K562 (cell line): Measurements from ENCODE around the gene MS4A2. TPM values are rescaled to one million over a fixed set of nuclear protein-coding genes. Genes with fewer than 3 reads are reported as not detected.
A peak's percentile ranks its signal among the peaks of the same experiment; 100 is the strongest.

Experiments used
- ARID1B ChIP-seq: fragments of 450-650 bp; IDR thresholded peaks from 2 replicates; pipeline ENCODE4 v1.6.1; 2016; ENCODE audit warnings: antibody characterized with exemption, mild to moderate bottlenecking, inconsistent platforms
- BRD9 ChIP-seq: fragments of 450-650 bp; IDR thresholded peaks from 2 replicates; pipeline ENCODE4 v1.6.1; 2018; ENCODE audit warnings: low read depth; ENCODE audit not compliant: partially characterized antibody
- CHCHD3 ChIP-seq: fragments of 250-450 bp; sonication (Bioruptor Pico); IDR thresholded peaks from 2 replicates; pipeline ENCODE4 v2.1.2; 2022; ENCODE audit warnings: mild to moderate bottlenecking
- CHD4 ChIP-seq: fragments of 200-600 bp; sonication (generic); IDR thresholded peaks from 3 replicates; pipeline ENCODE4 v1.6.1; 2012; ENCODE audit warnings: low read depth, mild to moderate bottlenecking, mixed read lengths, low read length, inconsistent platforms; ENCODE audit not compliant: insufficient read depth, insufficient replicate concordance, poor library complexity, severe bottlenecking
- CXXC5 ChIP-seq: fragments of 250-450 bp; sonication (Bioruptor Pico); IDR thresholded peaks from 2 replicates; pipeline ENCODE4 v1.8.0; 2022; ENCODE audit warnings: inconsistent platforms, mild to moderate bottlenecking, moderate library complexity
- EGR1 ChIP-seq: fragments of 450-650 bp; conservative IDR thresholded peaks from 2 replicates; pipeline ENCODE4 v1.6.1; 2017; ENCODE audit warnings: mild to moderate bottlenecking
- FOSL1 ChIP-seq: fragments of 200-800 bp; sonication (Bioruptor generic); conservative IDR thresholded peaks from 2 replicates; pipeline ENCODE4 v1.6.1; 2016; ENCODE audit warnings: missing genetic modification characterization, missing compliant biosample characterization
- FOXA3 ChIP-seq, 2 experiments: fragments of 450-650 bp in 1 of 2; sonication (generic) in 1 of 2; formaldehyde crosslinking; IDR thresholded peaks in 1 of 2; conservative IDR thresholded peaks in 1 of 2; 2 replicates each; pipeline versions ENCODE4 v1.4.0 to v1.8.0; 2020 to 2022; ENCODE audit warnings: mild to moderate bottlenecking in 2 of 2, missing genetic modification reagents in 1 of 2
- FOXJ2 ChIP-seq: fragments of 200-800 bp; sonication (Bioruptor generic); IDR thresholded peaks from 2 replicates; pipeline ENCODE4 v1.6.1; 2016; ENCODE audit warnings: missing genetic modification characterization, missing compliant biosample characterization
- HNRNPL ChIP-seq: fragments of 200-400 bp; formaldehyde crosslinking; IDR thresholded peaks from 2 replicates; pipeline ENCODE4 v1.6.1; 2017; ENCODE audit warnings: low read depth, mild to moderate bottlenecking, low read length
- KLF16 ChIP-seq: IDR thresholded peaks from 2 replicates; pipeline ENCODE4 v1.6.1; 2016; ENCODE audit warnings: antibody characterized with exemption
- POLR2B ChIP-seq: fragments of 450-650 bp; IDR thresholded peaks from 2 replicates; pipeline ENCODE4 v1.6.1; 2018; ENCODE audit warnings: low read depth; ENCODE audit not compliant: partially characterized antibody
- POLR2G ChIP-seq: fragments of 200-400 bp; formaldehyde crosslinking; IDR thresholded peaks from 2 replicates; pipeline ENCODE4 v1.6.1; 2017; ENCODE audit warnings: low read depth, mild to moderate bottlenecking, antibody characterized with exemption, low read length, moderate library complexity
- POLR3A ChIP-seq: IDR thresholded peaks from 2 replicates; pipeline ENCODE4 v1.6.1; 2011; ENCODE audit warnings: borderline replicate concordance, mild to moderate bottlenecking, moderate library complexity; ENCODE audit not compliant: insufficient read length, insufficient read depth; ENCODE audit errors: extremely low read depth
- PYGO2 ChIP-seq: fragments of 450-650 bp; IDR thresholded peaks from 2 replicates; pipeline ENCODE4 v1.6.1; 2016; ENCODE audit warnings: mild to moderate bottlenecking, missing genetic modification characterization, moderate library complexity, missing compliant biosample characterization
- RNF2 ChIP-seq: sonication (generic); IDR thresholded peaks from 2 replicates; pipeline ENCODE4 v1.6.1; 2016
- SMARCC2 ChIP-seq: fragments of 450-650 bp; IDR thresholded peaks from 2 replicates; pipeline ENCODE4 v1.6.1; 2017; ENCODE audit warnings: antibody characterized with exemption, moderate library complexity, mild to moderate bottlenecking, low read depth
- SMARCE1 ChIP-seq: fragments of 450-650 bp; IDR thresholded peaks from 2 replicates; pipeline ENCODE4 v1.7.1; 2016; ENCODE audit warnings: mild to moderate bottlenecking
- STAT5B ChIP-seq: fragments of 250-450 bp; sonication (Bioruptor Pico); IDR thresholded peaks from 2 replicates; pipeline ENCODE4 v1.8.0; 2021; ENCODE audit warnings: mild to moderate bottlenecking, inconsistent platforms
- TAF7 ChIP-seq: fragments of 450-650 bp; IDR thresholded peaks from 2 replicates; pipeline ENCODE4 v1.6.1; 2016; ENCODE audit warnings: missing genetic modification characterization, missing compliant biosample characterization
- TCFL5 ChIP-seq: fragments of 250-450 bp; sonication (Bioruptor Pico); conservative IDR thresholded peaks from 2 replicates; pipeline ENCODE4 v1.6.1; 2021; ENCODE audit warnings: mild to moderate bottlenecking, moderate library complexity, matching md5 sums
- ZNF197 ChIP-seq: fragments of 200-800 bp; sonication (Bioruptor generic); IDR thresholded peaks from 2 replicates; pipeline ENCODE4 v1.6.1; 2016; ENCODE audit warnings: low read depth, missing genetic modification characterization, missing compliant biosample characterization
- ZNF277 ChIP-seq: fragments of 250-450 bp; sonication (Bioruptor Pico); IDR thresholded peaks from 2 replicates; pipeline ENCODE4 v1.8.0; 2022; ENCODE audit warnings: inconsistent platforms, mild to moderate bottlenecking, moderate library complexity, borderline replicate concordance
- polyA plus RNA-seq, 8 experiments: library from polyadenylated mRNA; depleted of rRNA in 4 of 8; stranded (reverse) in 5 of 8; unstranded in 3 of 8; fragments of >200 nt; fragmentation: Nextera tagmentation in 2 of 8; fragmentation: Illumina TruSeq in 1 of 8; extraction: Ambion mirVana in 2 of 8; extraction: Trizol in 1 of 8; gene quantifications; 2 replicates each; pipeline versions ENCODE4 v1.2.1 to v1.2.3, GENCODE V29; 2011 to 2014; ENCODE audit warnings: inconsistent platforms in 1 of 8, missing spikeins in 1 of 8
- total RNA-seq, 7 experiments: library from RNA; depleted of rRNA in 6 of 7; stranded (reverse); fragments of >200 nt in 6 of 7; fragmentation: Illumina TruSeq in 2 of 7; extraction: Trizol in 2 of 7; gene quantifications; 2 replicates each; pipeline versions ENCODE4 v1.2.1 to v1.2.3, GENCODE V29; 2011 to 2021; ENCODE audit warnings: low replicate concordance in 1 of 7
- TF ChIP-seq, protein P1 (sequence below): sonication (generic); formaldehyde crosslinking; IDR thresholded peaks from 2 replicates; pipeline ENCODE4 v1.8.0; 2022; ENCODE audit warnings: mild to moderate bottlenecking, low read depth, missing genetic modification reagents
- TF ChIP-seq, protein P2 (sequence below): fragments of 250-450 bp; sonication (Bioruptor Pico); IDR thresholded peaks from 2 replicates; pipeline ENCODE4 v1.4.0; 2020

Gene MS4A2
- total and polyA plus RNA-seq, 9 of the 15 experiments (the other 6 are each of a cell fraction or from before 2014, with no cell fraction given): 0.06 to 5.7 (median 0.86) TPM

- TF ChIP-seq POLR2B (no peak), FOXJ2 (tag) (no peak), PYGO2 (tag) (no peak), FOXA3 (CRISPR knock-in tag; conservative IDR thresholded peaks at IDR 0.05 in 1 of 2, IDR thresholded peaks at IDR 0.05 in 1 of 2) (peak in 1 of 2 experiments; percentile 57; a peak in 1 of 4 replicates), STAT5B (CRISPR knock-in tag) (no peak), ARID1B (0 out of 2 replicates have a peak, but pooled peaks have one; percentile 46), FOSL1 (peak; percentile 89), TCFL5 (CRISPR knock-in tag) (no peak), SMARCE1 (peak; percentile 44; the same call in 1 of the 2 replicates), BRD9 (no peak), POLR3A (no peak), ZNF277 (CRISPR knock-in tag) (no peak), EGR1 (peak; percentile 80), CHCHD3 (CRISPR knock-in tag) (no peak), CHD4 (peak; percentile 23), POLR2G (no peak), KLF16 (no peak), HNRNPL (no peak), TAF7 (tag) (no peak), ZNF197 (no peak), RNF2 (no peak), SMARCC2 (peak; percentile 64; the same call in 1 of the 2 replicates), CXXC5 (CRISPR knock-in tag) (no peak)
- TF ChIP-seq, protein P1, sequence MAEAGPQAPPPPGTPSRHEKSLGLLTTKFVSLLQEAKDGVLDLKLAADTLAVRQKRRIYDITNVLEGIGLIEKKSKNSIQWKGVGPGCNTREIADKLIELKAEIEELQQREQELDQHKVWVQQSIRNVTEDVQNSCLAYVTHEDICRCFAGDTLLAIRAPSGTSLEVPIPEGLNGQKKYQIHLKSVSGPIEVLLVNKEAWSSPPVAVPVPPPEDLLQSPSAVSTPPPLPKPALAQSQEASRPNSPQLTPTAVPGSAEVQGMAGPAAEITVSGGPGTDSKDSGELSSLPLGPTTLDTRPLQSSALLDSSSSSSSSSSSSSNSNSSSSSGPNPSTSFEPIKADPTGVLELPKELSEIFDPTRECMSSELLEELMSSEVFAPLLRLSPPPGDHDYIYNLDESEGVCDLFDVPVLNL (CRISPR knock-in tag): no peak
- TF ChIP-seq, protein P2, sequence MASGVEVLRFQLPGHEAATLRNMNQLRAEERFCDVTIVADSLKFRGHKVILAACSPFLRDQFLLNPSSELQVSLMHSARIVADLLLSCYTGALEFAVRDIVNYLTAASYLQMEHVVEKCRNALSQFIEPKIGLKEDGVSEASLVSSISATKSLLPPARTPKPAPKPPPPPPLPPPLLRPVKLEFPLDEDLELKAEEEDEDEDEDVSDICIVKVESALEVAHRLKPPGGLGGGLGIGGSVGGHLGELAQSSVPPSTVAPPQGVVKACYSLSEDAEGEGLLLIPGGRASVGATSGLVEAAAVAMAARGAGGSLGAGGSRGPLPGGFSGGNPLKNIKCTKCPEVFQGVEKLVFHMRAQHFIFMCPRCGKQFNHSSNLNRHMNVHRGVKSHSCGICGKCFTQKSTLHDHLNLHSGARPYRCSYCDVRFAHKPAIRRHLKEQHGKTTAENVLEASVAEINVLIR (CRISPR knock-in tag): no peak
Observed at GRCh38 chr11:60059052-60059451, 29.4 kb upstream of the MS4A2 start (continued).
